Measurements from ENCODE around the gene CENPP.

- TF ChIP-seq CTCF (IDR thresholded peaks at IDR 0.05) (no peak), JUN (IDR thresholded peaks at IDR 0.05) (no peak), POLR2A (IDR thresholded peaks at IDR 0.05; ENCODE audit: low read length) (no peak), HOXA7 (CRISPR knock-in tag; IDR thresholded peaks at IDR 0.05) (no peak)
These were observed 187.6 kb downstream of the CENPP start for GRCh38 chr9:92513349-92513748.

All from A549 (cell line).